GM12878 (cell line): ENCODE results near the gene ZNF670. TPM values are rescaled to one million over a fixed set of nuclear protein-coding genes. Genes with fewer than 3 reads are reported as not detected.

Experiments
- ATAC-seq: fragments of 200-7000 bp; cut with Tn5 transposase; 3 replicates; pipeline ENCODE4 v1.9.1; 2020; ENCODE audit warnings: mild to moderate bottlenecking, moderate library complexity
- BruUV-seq: library from RNA; stranded (reverse); fragments of 400-500 nt; replicated peaks from 2 replicates; lab custom pipeline; 2021; lab: Mats Ljungman, UMichigan
- CTCF ChIA-PET: fragments of 300-600 bp; sonication (Branson Sonifier 250); formaldehyde crosslinking; extraction: SDS; loops from one replicate; lab custom pipeline; 2021; ENCODE audit warnings: inconsistent platforms; lab: Yijun Ruan, JAX
- POLR2A ChIA-PET: fragments of 350-600 bp; formaldehyde crosslinking; extraction: SDS; loops from one replicate; lab custom pipeline; 2021; ENCODE audit warnings: inconsistent platforms; lab: Charles Lee
- RAD21 ChIA-PET: fragments of 300-600 bp; sonication (Branson Sonifier 250); formaldehyde crosslinking; loops from one replicate; lab custom pipeline; 2023; ENCODE audit warnings: antibody characterized with exemption; ENCODE audit not compliant: unreplicated experiment; lab: Charles Lee
- SMC1A ChIA-PET: fragments of 300-600 bp; sonication (Branson Sonifier 250); formaldehyde crosslinking; loops from one replicate; lab custom pipeline; 2023; ENCODE audit not compliant: unreplicated experiment, uncharacterized antibody; lab: Charles Lee
- DNase-seq: peaks from one replicate; pipeline ENCODE4 v3.0.0-alpha.2; 2011; ENCODE audit warnings: low read depth, low spot score
- FAIRE-seq: peaks from 3 replicates; lab custom pipeline; 2011; peaks lifted over from hg19 to GRCh38; lab: Jason Lieb, UNC
- H2AFZ ChIP-seq: 2 replicates; pipeline ENCODE4 v1.6.0; 2011; ENCODE audit warnings: low read depth, low read length, control low read depth; ENCODE audit not compliant: control insufficient read depth
- H3K27ac ChIP-seq: 2 replicates; pipeline ENCODE4 v1.5.1; 2011; ENCODE audit warnings: control low read depth; ENCODE audit not compliant: control insufficient read depth, insufficient read depth
- H3K27me3 ChIP-seq, 2 experiments: replicated peaks in 1 of 2; 2 replicates each; pipeline versions ENCODE4 v1.6.0 to v1.6.1; 2011; ENCODE audit warnings: low read length in 1 of 2; ENCODE audit not compliant: control insufficient read depth in 2 of 2, insufficient read depth in 2 of 2
- H3K36me3 ChIP-seq, 2 experiments: 2 replicates each; pipeline ENCODE4 v1.5.1; 2011; ENCODE audit warnings: low read length in 1 of 2; ENCODE audit not compliant: control insufficient read depth in 2 of 2, insufficient read depth in 2 of 2
- H3K4me1 ChIP-seq: 2 replicates; pipeline ENCODE4 v1.6.1; 2011; ENCODE audit warnings: mild to moderate bottlenecking, low read length, moderate library complexity, mixed read lengths; ENCODE audit not compliant: control insufficient read depth, insufficient read depth
- H3K4me2 ChIP-seq: 2 replicates; pipeline ENCODE4 v1.6.0; 2011; ENCODE audit warnings: control low read depth; ENCODE audit not compliant: control insufficient read depth, insufficient read depth
- H3K4me3 ChIP-seq: fragments of 200-600 bp; sonication (generic); 2 replicates; pipeline ENCODE4 v1.5.1; 2016
- H3K79me2 ChIP-seq: 2 replicates; pipeline ENCODE4 v1.6.0; 2011; ENCODE audit warnings: low read length; ENCODE audit not compliant: control insufficient read depth, insufficient read depth
- H3K9ac ChIP-seq: 2 replicates; pipeline ENCODE4 v1.8.0; 2011; ENCODE audit warnings: low read length, control low read depth, mixed read lengths; ENCODE audit not compliant: control insufficient read depth, insufficient read depth
- H3K9me3 ChIP-seq: replicated peaks from 3 replicates; pipeline ENCODE4 v1.5.1; 2011; ENCODE audit warnings: mild to moderate bottlenecking, low read length; ENCODE audit not compliant: control insufficient read depth, insufficient read depth
- H4K20me1 ChIP-seq: 2 replicates; pipeline ENCODE4 v1.6.0; 2011; ENCODE audit not compliant: control insufficient read depth, insufficient read depth
- CBX5 ChIP-seq: sonication (generic); IDR thresholded peaks from 2 replicates; pipeline ENCODE4 v1.6.1; 2016; ENCODE audit warnings: low read depth, moderate library complexity, mild to moderate bottlenecking, inconsistent platforms
- KLF5 ChIP-seq: fragments of 450-650 bp; IDR thresholded peaks from 2 replicates; pipeline ENCODE4 v1.6.1; 2014; ENCODE audit warnings: mild to moderate bottlenecking; ENCODE audit not compliant: partially characterized antibody
- MEF2B ChIP-seq: fragments of 450-650 bp; IDR thresholded peaks from 2 replicates; pipeline ENCODE4 v1.6.1; 2018; ENCODE audit warnings: mild to moderate bottlenecking, moderate library complexity; ENCODE audit not compliant: partially characterized antibody, poor library complexity, severe bottlenecking
- MTA2 ChIP-seq: fragments of 450-650 bp; IDR thresholded peaks from 2 replicates; pipeline ENCODE4 v1.6.1; 2016; ENCODE audit warnings: low read depth, mild to moderate bottlenecking, moderate library complexity
- NBN ChIP-seq: fragments of 450-650 bp; IDR thresholded peaks from 2 replicates; pipeline ENCODE4 v1.6.1; 2016
- NFYA ChIP-seq: IDR thresholded peaks from 2 replicates; pipeline ENCODE4 v1.6.1; 2011; ENCODE audit warnings: low read depth, mild to moderate bottlenecking, low read length, improper control_type of control experiment, borderline replicate concordance
- RB1 ChIP-seq: fragments of 450-650 bp; formaldehyde crosslinking; IDR thresholded peaks from 2 replicates; pipeline ENCODE4 v1.6.1; 2017; ENCODE audit warnings: mild to moderate bottlenecking, borderline replicate concordance
- SRF ChIP-seq, 2 experiments: IDR thresholded peaks; 2 replicates each; pipeline ENCODE4 v1.6.1; 2011; ENCODE audit warnings: low read depth in 2 of 2, low read length in 2 of 2, mild to moderate bottlenecking in 1 of 2, moderate library complexity in 1 of 2
- YY1 ChIP-seq: IDR thresholded peaks from 2 replicates; pipeline ENCODE4 v1.6.1; 2011; ENCODE audit warnings: low read depth, mild to moderate bottlenecking, low read length
- ZBED1 ChIP-seq: IDR thresholded peaks from 2 replicates; pipeline ENCODE4 v1.6.1; 2016; ENCODE audit warnings: borderline replicate concordance
- ZNF274 ChIP-seq: IDR thresholded peaks from one replicate; pipeline ENCODE4 v1.8.0; 2011; ENCODE audit not compliant: insufficient read length, insufficient read depth
- WGBS: methylation state at CpG from one replicate; pipeline ENCODE4 v1.1.6; 2016; ENCODE audit warnings: low lambda C conversion rate; ENCODE audit not compliant: insufficient replicate concordance, insufficient coverage; ENCODE audit errors: missing lambda C conversion rate; 5-methylcytosine and 5-hydroxymethylcytosine counted together
- in situ Hi-C: fragments of 300-500 bp; cut with MboI; formaldehyde crosslinking; loops from 9 replicates; pipeline ENCODE4 v1.14.3; 2018; ENCODE audit warnings: mixed read lengths
- intact Hi-C: fragments of 100-400 bp; cut with micrococcal nuclease; formaldehyde crosslinking; loops from one replicate; pipeline ENCODE4 v1.14.2; 2022; ENCODE audit not compliant: unreplicated experiment
- polyA plus RNA-seq, 11 experiments: library from polyadenylated mRNA; depleted of rRNA in 4 of 11; unstranded in 6 of 11; stranded (reverse) in 5 of 11; fragments of >200 nt; fragmentation: Nextera tagmentation in 4 of 11; fragmentation: Illumina TruSeq in 1 of 11; extraction: Ambion mirVana in 4 of 11; extraction: Trizol in 1 of 11; gene quantifications; 1 replicate in 1 of 11; 2 replicates in 10 of 11; pipeline versions ENCODE4 v1.2.1 to v1.2.3, GENCODE V29; 2011 to 2016; ENCODE audit warnings: inconsistent platforms in 2 of 11, missing spikeins in 2 of 11, low read depth in 1 of 11
- total RNA-seq, 4 experiments: library from RNA; depleted of rRNA in 3 of 4; stranded (reverse); fragments of >200 nt in 3 of 4; fragmentation: Illumina TruSeq in 1 of 4; extraction: Trizol in 1 of 4; gene quantifications; 2 replicates each; pipeline versions ENCODE4 v1.2.1 to v1.2.3, GENCODE V29; 2013 to 2021
- TF ChIP-seq, protein P1 (sequence below): fragments of 450-650 bp; IDR thresholded peaks from 2 replicates; pipeline ENCODE4 v1.6.1; 2016; ENCODE audit warnings: mild to moderate bottlenecking, moderate library complexity, borderline replicate concordance

ZNF670 gene
- total and polyA plus RNA-seq, 10 of the 15 experiments (the other 5 are each of a cell fraction or from before 2014, with no cell fraction given) = 3.0 to 9.0 (median 5.3) TPM

DNA sequence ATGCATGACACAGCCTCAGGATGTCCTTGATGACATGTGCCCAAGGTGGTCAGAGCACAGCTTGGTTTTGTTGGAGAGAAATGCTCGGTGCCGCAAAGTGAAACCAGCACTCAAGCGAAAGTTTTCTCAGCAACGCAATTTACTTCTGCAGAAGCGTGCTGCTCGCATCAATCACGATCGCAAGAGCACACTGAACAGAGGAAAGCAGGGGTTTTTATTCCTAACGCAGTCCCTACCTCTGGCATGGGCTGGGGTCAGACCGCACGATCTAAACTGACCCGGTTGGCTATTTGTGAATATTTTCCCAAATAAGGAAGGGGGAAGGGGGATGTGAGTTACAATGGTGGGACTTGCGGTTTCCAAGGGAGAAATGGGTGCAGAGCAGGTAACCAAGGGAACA is 26.4 kb upstream of the ZNF670 start:
- peaks cover 12% of the 10 kb centered on the region for H3K79me2 ChIP-seq
- CTCF ChIA-PET = no interaction called here
- peak overlapping the region; percentile 36; the same call in 1 of the 2 replicates for H3K4me3 ChIP-seq
- in situ Hi-C loops (no loop called here), intact Hi-C loops (loop anchor here (2.0 kb wide), 1 partner anchor 26 kb away; the partner anchor contains the start of gene ZNF670)
- H2AFZ ChIP-seq = peak overlapping the region; percentile 50
- RAD21 ChIA-PET = no interaction called here
- no peak for DNase-seq
- 97% methylated on average over 13 of the region's 13 CpGs for WGBS
- no peak overlapping the region for H3K27ac ChIP-seq
- no peaks in the 10 kb centered on the region for H4K20me1 ChIP-seq
- TF ChIP-seq ZBED1 (no peak), SRF (IDR thresholded peaks at IDR 0.05; ENCODE audit: low read depth in 2 of 2, low read length in 2 of 2) (no peak), ZNF274 (no peak), MEF2B (no peak), KLF5 (no peak), YY1 (no peak), CBX5 (no peak), NBN (no peak), NFYA (no peak), RB1 (no peak), MTA2 (no peak)
- TF ChIP-seq, protein P1, sequence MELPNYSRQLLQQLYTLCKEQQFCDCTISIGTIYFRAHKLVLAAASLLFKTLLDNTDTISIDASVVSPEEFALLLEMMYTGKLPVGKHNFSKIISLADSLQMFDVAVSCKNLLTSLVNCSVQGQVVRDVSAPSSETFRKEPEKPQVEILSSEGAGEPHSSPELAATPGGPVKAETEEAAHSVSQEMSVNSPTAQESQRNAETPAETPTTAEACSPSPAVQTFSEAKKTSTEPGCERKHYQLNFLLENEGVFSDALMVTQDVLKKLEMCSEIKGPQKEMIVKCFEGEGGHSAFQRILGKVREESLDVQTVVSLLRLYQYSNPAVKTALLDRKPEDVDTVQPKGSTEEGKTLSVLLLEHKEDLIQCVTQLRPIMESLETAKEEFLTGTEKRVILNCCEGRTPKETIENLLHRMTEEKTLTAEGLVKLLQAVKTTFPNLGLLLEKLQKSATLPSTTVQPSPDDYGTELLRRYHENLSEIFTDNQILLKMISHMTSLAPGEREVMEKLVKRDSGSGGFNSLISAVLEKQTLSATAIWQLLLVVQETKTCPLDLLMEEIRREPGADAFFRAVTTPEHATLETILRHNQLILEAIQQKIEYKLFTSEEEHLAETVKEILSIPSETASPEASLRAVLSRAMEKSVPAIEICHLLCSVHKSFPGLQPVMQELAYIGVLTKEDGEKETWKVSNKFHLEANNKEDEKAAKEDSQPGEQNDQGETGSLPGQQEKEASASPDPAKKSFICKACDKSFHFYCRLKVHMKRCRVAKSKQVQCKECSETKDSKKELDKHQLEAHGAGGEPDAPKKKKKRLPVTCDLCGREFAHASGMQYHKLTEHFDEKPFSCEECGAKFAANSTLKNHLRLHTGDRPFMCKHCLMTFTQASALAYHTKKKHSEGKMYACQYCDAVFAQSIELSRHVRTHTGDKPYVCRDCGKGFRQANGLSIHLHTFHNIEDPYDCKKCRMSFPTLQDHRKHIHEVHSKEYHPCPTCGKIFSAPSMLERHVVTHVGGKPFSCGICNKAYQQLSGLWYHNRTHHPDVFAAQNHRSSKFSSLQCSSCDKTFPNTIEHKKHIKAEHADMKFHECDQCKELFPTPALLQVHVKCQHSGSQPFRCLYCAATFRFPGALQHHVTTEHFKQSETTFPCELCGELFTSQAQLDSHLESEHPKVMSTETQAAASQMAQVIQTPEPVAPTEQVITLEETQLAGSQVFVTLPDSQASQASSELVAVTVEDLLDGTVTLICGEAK = no peak
- no peaks in the 10 kb centered on the region for H3K27me3 ChIP-seq
- no TSS peak for BruUV-seq
- H3K4me2 ChIP-seq = no peak overlapping the region
- H3K9me3 ChIP-seq = peaks cover 33% of the 10 kb centered on the region
- no peaks in the 10 kb centered on the region for H3K4me1 ChIP-seq
- H3K9ac ChIP-seq = no peak overlapping the region
- SMC1A ChIA-PET = no interaction called here
- POLR2A ChIA-PET = no interaction called here
- no peak for FAIRE-seq
- peaks cover 4 to 15% of the 10 kb centered on the region in 2 experiments; a peak in 3 of 4 replicates for H3K36me3 ChIP-seq
- no peak for ATAC-seq
